ENCODE results near the gene WDR37.

DNA sequence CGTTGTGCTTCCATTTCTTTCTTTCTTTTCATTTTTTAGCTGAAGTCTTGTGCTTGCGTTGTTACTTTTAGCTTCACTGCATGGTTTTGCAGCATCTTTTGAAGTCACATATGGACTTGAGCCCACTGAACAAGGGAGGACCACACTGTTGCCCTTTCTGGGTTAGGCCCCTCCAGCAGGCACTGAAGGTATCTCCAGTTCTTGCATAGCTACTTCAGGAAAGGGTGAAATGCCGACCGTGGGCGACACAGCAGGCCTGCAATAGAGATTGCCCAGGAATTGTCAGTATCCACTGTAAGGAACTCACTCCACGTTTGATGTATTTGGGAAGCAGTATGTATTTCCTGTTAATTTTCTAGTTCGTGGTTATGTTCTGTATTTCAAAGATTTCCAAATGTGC, 85.1 kb downstream of the WDR37 start:
- no peak for TF ChIP-seq YY1 (IDR thresholded peaks at IDR 0.05; ENCODE audit: low read depth)
- TF ChIP-seq, protein P1, sequence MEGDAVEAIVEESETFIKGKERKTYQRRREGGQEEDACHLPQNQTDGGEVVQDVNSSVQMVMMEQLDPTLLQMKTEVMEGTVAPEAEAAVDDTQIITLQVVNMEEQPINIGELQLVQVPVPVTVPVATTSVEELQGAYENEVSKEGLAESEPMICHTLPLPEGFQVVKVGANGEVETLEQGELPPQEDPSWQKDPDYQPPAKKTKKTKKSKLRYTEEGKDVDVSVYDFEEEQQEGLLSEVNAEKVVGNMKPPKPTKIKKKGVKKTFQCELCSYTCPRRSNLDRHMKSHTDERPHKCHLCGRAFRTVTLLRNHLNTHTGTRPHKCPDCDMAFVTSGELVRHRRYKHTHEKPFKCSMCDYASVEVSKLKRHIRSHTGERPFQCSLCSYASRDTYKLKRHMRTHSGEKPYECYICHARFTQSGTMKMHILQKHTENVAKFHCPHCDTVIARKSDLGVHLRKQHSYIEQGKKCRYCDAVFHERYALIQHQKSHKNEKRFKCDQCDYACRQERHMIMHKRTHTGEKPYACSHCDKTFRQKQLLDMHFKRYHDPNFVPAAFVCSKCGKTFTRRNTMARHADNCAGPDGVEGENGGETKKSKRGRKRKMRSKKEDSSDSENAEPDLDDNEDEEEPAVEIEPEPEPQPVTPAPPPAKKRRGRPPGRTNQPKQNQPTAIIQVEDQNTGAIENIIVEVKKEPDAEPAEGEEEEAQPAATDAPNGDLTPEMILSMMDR (IDR thresholded peaks at IDR 0.05), result no peak
- no peak for TF ChIP-seq TAF1 (IDR thresholded peaks at IDR 0.05; ENCODE audit: borderline replicate concordance, low read depth, low read length)
- TF ChIP-seq JUND (IDR thresholded peaks at IDR 0.05), result no peak
- TF ChIP-seq, protein P2, sequence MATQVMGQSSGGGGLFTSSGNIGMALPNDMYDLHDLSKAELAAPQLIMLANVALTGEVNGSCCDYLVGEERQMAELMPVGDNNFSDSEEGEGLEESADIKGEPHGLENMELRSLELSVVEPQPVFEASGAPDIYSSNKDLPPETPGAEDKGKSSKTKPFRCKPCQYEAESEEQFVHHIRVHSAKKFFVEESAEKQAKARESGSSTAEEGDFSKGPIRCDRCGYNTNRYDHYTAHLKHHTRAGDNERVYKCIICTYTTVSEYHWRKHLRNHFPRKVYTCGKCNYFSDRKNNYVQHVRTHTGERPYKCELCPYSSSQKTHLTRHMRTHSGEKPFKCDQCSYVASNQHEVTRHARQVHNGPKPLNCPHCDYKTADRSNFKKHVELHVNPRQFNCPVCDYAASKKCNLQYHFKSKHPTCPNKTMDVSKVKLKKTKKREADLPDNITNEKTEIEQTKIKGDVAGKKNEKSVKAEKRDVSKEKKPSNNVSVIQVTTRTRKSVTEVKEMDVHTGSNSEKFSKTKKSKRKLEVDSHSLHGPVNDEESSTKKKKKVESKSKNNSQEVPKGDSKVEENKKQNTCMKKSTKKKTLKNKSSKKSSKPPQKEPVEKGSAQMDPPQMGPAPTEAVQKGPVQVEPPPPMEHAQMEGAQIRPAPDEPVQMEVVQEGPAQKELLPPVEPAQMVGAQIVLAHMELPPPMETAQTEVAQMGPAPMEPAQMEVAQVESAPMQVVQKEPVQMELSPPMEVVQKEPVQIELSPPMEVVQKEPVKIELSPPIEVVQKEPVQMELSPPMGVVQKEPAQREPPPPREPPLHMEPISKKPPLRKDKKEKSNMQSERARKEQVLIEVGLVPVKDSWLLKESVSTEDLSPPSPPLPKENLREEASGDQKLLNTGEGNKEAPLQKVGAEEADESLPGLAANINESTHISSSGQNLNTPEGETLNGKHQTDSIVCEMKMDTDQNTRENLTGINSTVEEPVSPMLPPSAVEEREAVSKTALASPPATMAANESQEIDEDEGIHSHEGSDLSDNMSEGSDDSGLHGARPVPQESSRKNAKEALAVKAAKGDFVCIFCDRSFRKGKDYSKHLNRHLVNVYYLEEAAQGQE (IDR thresholded peaks at IDR 0.05; ENCODE audit: low read depth, low read length), result no peak
- no peak for TF ChIP-seq RAD21 (IDR thresholded peaks at IDR 0.05; ENCODE audit: low read length)
- TF ChIP-seq, protein P3, sequence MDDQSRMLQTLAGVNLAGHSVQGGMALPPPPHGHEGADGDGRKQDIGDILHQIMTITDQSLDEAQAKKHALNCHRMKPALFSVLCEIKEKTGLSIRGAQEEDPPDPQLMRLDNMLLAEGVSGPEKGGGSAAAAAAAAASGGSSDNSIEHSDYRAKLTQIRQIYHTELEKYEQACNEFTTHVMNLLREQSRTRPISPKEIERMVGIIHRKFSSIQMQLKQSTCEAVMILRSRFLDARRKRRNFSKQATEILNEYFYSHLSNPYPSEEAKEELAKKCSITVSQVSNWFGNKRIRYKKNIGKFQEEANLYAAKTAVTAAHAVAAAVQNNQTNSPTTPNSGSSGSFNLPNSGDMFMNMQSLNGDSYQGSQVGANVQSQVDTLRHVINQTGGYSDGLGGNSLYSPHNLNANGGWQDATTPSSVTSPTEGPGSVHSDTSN (IDR thresholded peaks at IDR 0.05), result no peak
- TF ChIP-seq, protein P4, sequence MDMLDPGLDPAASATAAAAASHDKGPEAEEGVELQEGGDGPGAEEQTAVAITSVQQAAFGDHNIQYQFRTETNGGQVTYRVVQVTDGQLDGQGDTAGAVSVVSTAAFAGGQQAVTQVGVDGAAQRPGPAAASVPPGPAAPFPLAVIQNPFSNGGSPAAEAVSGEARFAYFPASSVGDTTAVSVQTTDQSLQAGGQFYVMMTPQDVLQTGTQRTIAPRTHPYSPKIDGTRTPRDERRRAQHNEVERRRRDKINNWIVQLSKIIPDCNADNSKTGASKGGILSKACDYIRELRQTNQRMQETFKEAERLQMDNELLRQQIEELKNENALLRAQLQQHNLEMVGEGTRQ (IDR thresholded peaks at IDR 0.05; ENCODE audit: borderline replicate concordance, low read depth, low read length), result no peak
- TF ChIP-seq EZH2phosphoT487 (IDR thresholded peaks at IDR 0.05; ENCODE audit: borderline replicate concordance, low read depth), result no peak
- TF ChIP-seq, protein P5, sequence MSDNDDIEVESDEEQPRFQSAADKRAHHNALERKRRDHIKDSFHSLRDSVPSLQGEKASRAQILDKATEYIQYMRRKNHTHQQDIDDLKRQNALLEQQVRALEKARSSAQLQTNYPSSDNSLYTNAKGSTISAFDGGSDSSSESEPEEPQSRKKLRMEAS (IDR thresholded peaks at IDR 0.05; ENCODE audit: low read depth), result no peak
- no peak for TF ChIP-seq TCF12 (IDR thresholded peaks at IDR 0.05)
- TF ChIP-seq CHD2 (IDR thresholded peaks at IDR 0.05; ENCODE audit: low read length, partially characterized antibody), result no peak
- TF ChIP-seq MEF2A (IDR thresholded peaks at IDR 0.05; ENCODE audit: borderline replicate concordance, low read depth), result no peak
